Osteocyte (in vitro differentiated cells): ENCODE results near the gene APH1A. TPM values are rescaled to one million over a fixed set of nuclear protein-coding genes. Genes with fewer than 3 reads are reported as not detected.
A peak's percentile ranks its signal among the peaks of the same experiment; 100 is the strongest.

ENCODE experiments used
- DNase-seq: peaks from one replicate; pipeline ENCODE4 v3.0.0; 2021; ENCODE audit warnings: mixed read lengths; ENCODE audit not compliant: unreplicated experiment; ENCODE audit errors: extremely low spot score
- H3K27ac Mint-ChIP-seq: one replicate; pipeline ENCODE4 v1.8.0; 2021; ENCODE audit warnings: mild to moderate bottlenecking, mixed read lengths; ENCODE audit not compliant: unreplicated experiment
- H3K27me3 Mint-ChIP-seq: one replicate; pipeline ENCODE4 v1.8.0; 2021; ENCODE audit warnings: mixed read lengths; ENCODE audit not compliant: unreplicated experiment
- H3K36me3 Mint-ChIP-seq: one replicate; pipeline ENCODE4 v1.8.0; 2021; ENCODE audit warnings: mixed read lengths; ENCODE audit not compliant: unreplicated experiment
- H3K4me1 Mint-ChIP-seq: one replicate; pipeline ENCODE4 v1.8.0; 2021; ENCODE audit warnings: mixed read lengths; ENCODE audit not compliant: unreplicated experiment
- H3K4me3 Mint-ChIP-seq: one replicate; pipeline ENCODE4 v1.8.0; 2021; ENCODE audit warnings: mild to moderate bottlenecking, moderate library complexity, mixed read lengths; ENCODE audit not compliant: unreplicated experiment
- H3K9me3 Mint-ChIP-seq: one replicate; pipeline ENCODE4 v1.8.0; 2021; ENCODE audit warnings: mixed read lengths; ENCODE audit not compliant: unreplicated experiment
- total RNA-seq: library from RNA; stranded (reverse); gene quantifications from 2 replicates; pipeline ENCODE4 v1.2.1, GENCODE V29; 2021
- TF ChIP-seq, protein P1 (sequence below): fragments of 200-600 bp; sonication (generic); IDR thresholded peaks from 2 replicates; pipeline ENCODE4 v1.5.0; 2021; ENCODE audit warnings: antibody characterized with exemption, mild to moderate bottlenecking, moderate library complexity

Gene APH1A
- total RNA-seq, 1 donor from 2014 or later = 138 TPM

- Mint-ChIP-seq H3K27ac (no peak overlapping the region), H3K4me3 (no peak overlapping the region), H3K4me1 (peaks cover 38% of the 10 kb centered on the region), H3K27me3 (peaks cover 16% of the 10 kb centered on the region), H3K36me3 (peaks cover 7% of the 10 kb centered on the region), H3K9me3 (no peaks in the 10 kb centered on the region)
- DNase-seq = no peak
- TF ChIP-seq, protein P1, sequence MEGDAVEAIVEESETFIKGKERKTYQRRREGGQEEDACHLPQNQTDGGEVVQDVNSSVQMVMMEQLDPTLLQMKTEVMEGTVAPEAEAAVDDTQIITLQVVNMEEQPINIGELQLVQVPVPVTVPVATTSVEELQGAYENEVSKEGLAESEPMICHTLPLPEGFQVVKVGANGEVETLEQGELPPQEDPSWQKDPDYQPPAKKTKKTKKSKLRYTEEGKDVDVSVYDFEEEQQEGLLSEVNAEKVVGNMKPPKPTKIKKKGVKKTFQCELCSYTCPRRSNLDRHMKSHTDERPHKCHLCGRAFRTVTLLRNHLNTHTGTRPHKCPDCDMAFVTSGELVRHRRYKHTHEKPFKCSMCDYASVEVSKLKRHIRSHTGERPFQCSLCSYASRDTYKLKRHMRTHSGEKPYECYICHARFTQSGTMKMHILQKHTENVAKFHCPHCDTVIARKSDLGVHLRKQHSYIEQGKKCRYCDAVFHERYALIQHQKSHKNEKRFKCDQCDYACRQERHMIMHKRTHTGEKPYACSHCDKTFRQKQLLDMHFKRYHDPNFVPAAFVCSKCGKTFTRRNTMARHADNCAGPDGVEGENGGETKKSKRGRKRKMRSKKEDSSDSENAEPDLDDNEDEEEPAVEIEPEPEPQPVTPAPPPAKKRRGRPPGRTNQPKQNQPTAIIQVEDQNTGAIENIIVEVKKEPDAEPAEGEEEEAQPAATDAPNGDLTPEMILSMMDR = no peak
Observed at GRCh38 chr1:150259758-150260669, 8.8 kb downstream of the APH1A start.

DNA sequence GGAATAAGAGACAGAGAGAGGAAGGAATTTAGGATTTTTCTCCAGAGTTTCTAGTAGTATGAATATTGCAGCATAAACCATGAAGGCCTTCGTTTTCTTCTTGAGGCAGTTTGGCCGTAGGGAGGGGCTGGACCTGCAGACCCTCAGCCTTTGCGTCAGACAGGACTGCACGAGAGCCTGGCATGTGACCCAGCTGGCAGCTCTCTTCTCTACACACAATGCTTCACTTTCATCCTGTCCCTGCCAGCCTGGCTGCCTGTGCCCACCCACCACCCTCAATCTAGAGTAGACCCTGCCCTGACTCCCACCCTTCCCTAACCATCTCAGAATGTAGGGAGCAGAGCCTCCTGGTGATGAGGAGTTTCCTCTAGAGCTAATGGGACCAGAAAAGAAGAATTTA lies 9.6 kb downstream of the APH1A start:
- no peaks in the 10 kb centered on the region for H3K36me3 Mint-ChIP-seq
- no peak for DNase-seq
- H3K4me1 Mint-ChIP-seq = peaks cover 38% of the 10 kb centered on the region
- peaks cover 16% of the 10 kb centered on the region for H3K27me3 Mint-ChIP-seq
- TF ChIP-seq, protein P1 = no peak
- no peak overlapping the region for H3K4me3 Mint-ChIP-seq
- H3K9me3 Mint-ChIP-seq = no peaks in the 10 kb centered on the region
- no peak overlapping the region for H3K27ac Mint-ChIP-seq

- H3K4me3 Mint-ChIP-seq = peak within 1 kb of the TSS; percentile 51
- H3K27ac Mint-ChIP-seq = peak within 1 kb of the TSS; percentile 92
- peaks cover 16% of the 10 kb centered on the region for H3K27me3 Mint-ChIP-seq
- H3K36me3 Mint-ChIP-seq = no peaks in the 10 kb centered on the region
- H3K9me3 Mint-ChIP-seq = no peaks in the 10 kb centered on the region
- TF ChIP-seq, protein P1 = no peak
- no peak for DNase-seq
- peaks cover 38% of the 10 kb centered on the region for H3K4me1 Mint-ChIP-seq
Observed at GRCh38 chr1:150257624-150258585, 10.9 kb downstream of the APH1A start, which contains the start of gene CA14. Gene CA14 (plus strand): TSS chr1:150257774. CDS start chr1:150258129, 355 bp downstream.

GRCh38 chr1:150256554-150257341 lies 12.1 kb downstream of the APH1A start:
- no peak for DNase-seq
- TF ChIP-seq, protein P1 = no peak
- peaks cover 38% of the 10 kb centered on the region for H3K4me1 Mint-ChIP-seq

More at GRCh38 chr1:150256554-150257341, 12.1 kb downstream of the APH1A start:
- H3K36me3 Mint-ChIP-seq = no peaks in the 10 kb centered on the region
- H3K27ac Mint-ChIP-seq = peak overlapping the region; percentile 92
- H3K4me3 Mint-ChIP-seq = peak overlapping the region; percentile 51
- H3K9me3 Mint-ChIP-seq = no peaks in the 10 kb centered on the region
- H3K27me3 Mint-ChIP-seq = peaks cover 16% of the 10 kb centered on the region
